Small intestine (tissue), 7 donors: Measurements from ENCODE around the gene BFSP1. TPM values are rescaled to one million over a fixed set of nuclear protein-coding genes. Genes with fewer than 3 reads are reported as not detected.

ENCODE experiments used
- DNase-seq, 2 donors: peaks; one replicate each; pipeline versions ENCODE4 v3.0.0 to v3.0.0-alpha.2; 2013
- FAIRE-seq: peaks from 2 replicates; lab custom pipeline; 2012; peaks lifted over from hg19 to GRCh38; lab: Jason Lieb, UNC
- H3K27ac ChIP-seq, 3 donors: one replicate each; pipeline ENCODE4 v1.5.1; 2013; ENCODE audit warnings: low read length in 2 of 3, mild to moderate bottlenecking in 2 of 3, control low read depth in 1 of 3, inconsistent platforms in 1 of 3, low read depth in 1 of 3, moderate library complexity in 1 of 3
- H3K27me3 ChIP-seq, 3 donors: one replicate each; pipeline ENCODE4 v1.6.1; 2013; ENCODE audit warnings: low read length in 3 of 3, inconsistent platforms in 1 of 3; ENCODE audit not compliant: control insufficient read depth in 3 of 3, insufficient read depth in 3 of 3
- H3K36me3 ChIP-seq, 3 donors: one replicate each; pipeline ENCODE4 v1.6.1; 2013; ENCODE audit warnings: low read length in 3 of 3, inconsistent platforms in 1 of 3, low read depth in 1 of 3, mild to moderate bottlenecking in 1 of 3, moderate library complexity in 1 of 3; ENCODE audit not compliant: control insufficient read depth in 3 of 3, insufficient read depth in 2 of 3
- H3K4me1 ChIP-seq, 3 donors: one replicate each; pipeline ENCODE4 v1.6.1; 2013; ENCODE audit warnings: low read length in 2 of 3, inconsistent platforms in 1 of 3, low read depth in 1 of 3, mild to moderate bottlenecking in 1 of 3, moderate library complexity in 1 of 3; ENCODE audit not compliant: control insufficient read depth in 3 of 3, insufficient read depth in 2 of 3
- H3K4me3 ChIP-seq, 3 donors: one replicate each; pipeline ENCODE4 v1.5.1; 2013; ENCODE audit warnings: low read length in 3 of 3, control low read depth in 1 of 3, inconsistent platforms in 1 of 3, low read depth in 1 of 3, mild to moderate bottlenecking in 1 of 3, moderate library complexity in 1 of 3
- H3K9me3 ChIP-seq, 2 donors: one replicate each; pipeline ENCODE4 v1.6.1; 2013; ENCODE audit warnings: low read depth in 1 of 2, low read length in 1 of 2; ENCODE audit not compliant: control insufficient read depth in 2 of 2, insufficient read depth in 1 of 2
- WGBS, 3 donors: extraction: QIAGEN DNeasy Blood & Tissue Kit; methylation state at CpG; one replicate each; pipeline ENCODE4 v1.1.7; 2013; 5-methylcytosine and 5-hydroxymethylcytosine counted together
- polyA plus RNA-seq, 4 donors: library from polyadenylated mRNA; stranded (reverse) in 3 of 4; unstranded in 1 of 4; fragments of 200-250 nt in 3 of 4; fragments of 120-200 nt in 1 of 4; gene quantifications; one replicate each; pipeline versions ENCODE4 v1.2.1 to v1.2.3, GENCODE V29; 2013
- donor health status: healthy with polysubstance abuse.
- donor health status: control.
- donor health status: control.
- donor health status: Bipolar disorder and iron deficiency.
- donor health status: healthy.

The BFSP1 gene
- polyA plus RNA-seq, 4 donors: 0.49 to 0.65 TPM; not detected in 2

GRCh38 chr20:17503301-17504065 is 27.7 kb downstream of the BFSP1 start:
- H3K9me3 ChIP-seq: no peaks in the 10 kb centered on the region
- H3K4me1 ChIP-seq: peaks cover 0 to 6% (median 0%) of the 10 kb centered on the region in 3 donors
- WGBS, 3 donors: 50 to 66% (median 51%) methylated on average over 6 of the region's 6 CpGs
- no peak overlapping the region for H3K27ac ChIP-seq
- peaks cover 0 to 2% (median 2%) of the 10 kb centered on the region in 3 donors for H3K27me3 ChIP-seq
- no peak overlapping the region for H3K4me3 ChIP-seq
- FAIRE-seq (no peak), DNase-seq (no peak)
- H3K36me3 ChIP-seq: no peaks in the 10 kb centered on the region

- Histone ChIP-seq H3K9me3 (no peaks in the 10 kb centered on the region), H3K4me3 (no peak overlapping the region), H3K36me3 (no peaks in the 10 kb centered on the region), H3K27ac (no peak overlapping the region), H3K4me1 (peaks cover 0 to 6% (median 0%) of the 10 kb centered on the region in 3 donors), H3K27me3 (peaks cover 0 to 6% (median 2%) of the 10 kb centered on the region in 3 donors)
- FAIRE-seq (no peak), DNase-seq (no peak)
- WGBS, 3 donors: 62 to 83% (median 79%) methylated on average over 4 of the region's 4 CpGs
Measured at GRCh38 chr20:17502105-17502504, 29.1 kb downstream of the BFSP1 start.

- FAIRE-seq: no peak
Measured at GRCh38 chr20:17501701-17502100, 29.5 kb downstream of the BFSP1 start.

GRCh38 chr20:17500826-17501225 is 30.4 kb downstream of the BFSP1 start:
- no peaks in the 10 kb centered on the region for H3K36me3 ChIP-seq
- H3K27me3 ChIP-seq: peaks cover 0 to 6% (median 2%) of the 10 kb centered on the region in 3 donors
- no peak overlapping the region for H3K4me3 ChIP-seq
- WGBS, 3 donors: 83 to 92% (median 89%) methylated on average over 7 of the region's 7 CpGs
- H3K27ac ChIP-seq: no peak overlapping the region
- no peaks in the 10 kb centered on the region for H3K9me3 ChIP-seq
- DNase-seq: no peak
- peaks cover 0 to 6% (median 0%) of the 10 kb centered on the region in 3 donors for H3K4me1 ChIP-seq
- FAIRE-seq: no peak

More at GRCh38 chr20:17501701-17502100, 29.5 kb downstream of the BFSP1 start:
- Histone ChIP-seq H3K9me3 (no peaks in the 10 kb centered on the region), H3K4me3 (no peak overlapping the region), H3K27me3 (peaks cover 0 to 6% (median 2%) of the 10 kb centered on the region in 3 donors), H3K4me1 (peaks cover 0 to 6% (median 0%) of the 10 kb centered on the region in 3 donors), H3K36me3 (no peaks in the 10 kb centered on the region), H3K27ac (no peak overlapping the region)
- WGBS, 3 donors: 67 to 88% (median 79%) methylated on average over 9 of the region's 9 CpGs
- no peak for DNase-seq

- H3K27me3 ChIP-seq: peaks cover 0 to 6% (median 0%) of the 10 kb centered on the region in 3 donors
- H3K36me3 ChIP-seq: no peaks in the 10 kb centered on the region
- 89 to 92% (median 90%) methylated on average over 10 of the region's 10 CpGs for WGBS, 3 donors
- no peak overlapping the region for H3K4me3 ChIP-seq
- no peak overlapping the region for H3K27ac ChIP-seq
- FAIRE-seq: no peak
- peaks cover 0 to 5% (median 0%) of the 10 kb centered on the region in 3 donors for H3K4me1 ChIP-seq
- H3K9me3 ChIP-seq: no peaks in the 10 kb centered on the region
- DNase-seq: no peak
Measured at GRCh38 chr20:17500271-17500670, 30.9 kb downstream of the BFSP1 start.

GRCh38 chr20:17499041-17499440 is 32.1 kb downstream of the BFSP1 start:
- 74 to 82% (median 79%) methylated on average over 5 of the region's 5 CpGs for WGBS, 3 donors
- no peaks in the 10 kb centered on the region for H3K36me3 ChIP-seq
- no peaks in the 10 kb centered on the region for H3K9me3 ChIP-seq
- FAIRE-seq (no peak), DNase-seq (no peak)
- no peak overlapping the region for H3K27ac ChIP-seq
- H3K4me1 ChIP-seq: no peaks in the 10 kb centered on the region
- no peak overlapping the region for H3K4me3 ChIP-seq
- peaks cover 0 to 6% (median 0%) of the 10 kb centered on the region in 3 donors for H3K27me3 ChIP-seq

- Histone ChIP-seq H3K4me3 (no peak overlapping the region), H3K4me1 (no peaks in the 10 kb centered on the region)
Measured at GRCh38 chr20:17498641-17499040, 32.5 kb downstream of the BFSP1 start.

GRCh38 chr20:17497821-17498580 is 33.2 kb downstream of the BFSP1 start:
- Histone ChIP-seq H3K27ac (no peak overlapping the region), H3K27me3 (peaks cover 0 to 6% (median 0%) of the 10 kb centered on the region in 3 donors), H3K9me3 (no peaks in the 10 kb centered on the region), H3K4me3 (no peak overlapping the region), H3K36me3 (no peaks in the 10 kb centered on the region), H3K4me1 (no peaks in the 10 kb centered on the region)
- FAIRE-seq (no peak), DNase-seq (no peak)
- 63 to 73% (median 66%) methylated on average over 11 of the region's 11 CpGs for WGBS, 3 donors

More at GRCh38 chr20:17498641-17499040, 32.5 kb downstream of the BFSP1 start:
- FAIRE-seq (no peak), DNase-seq (no peak)
- no peaks in the 10 kb centered on the region for H3K36me3 ChIP-seq
- no peaks in the 10 kb centered on the region for H3K9me3 ChIP-seq
- peaks cover 0 to 6% (median 0%) of the 10 kb centered on the region in 3 donors for H3K27me3 ChIP-seq
- WGBS, 3 donors: 88 to 94% (median 91%) methylated on average over 13 of the region's 13 CpGs
- H3K27ac ChIP-seq: no peak overlapping the region
